Heart right ventricle (tissue), 16 donors: ENCODE results near the gene VN1R5. TPM values are rescaled to one million over a fixed set of nuclear protein-coding genes. Genes with fewer than 3 reads are reported as not detected.

Experiments used
- ATAC-seq, 8 donors: fragments of 200-7000 bp; cut with Tn5 transposase; one replicate each; pipeline ENCODE4 v1.9.1; 2020; ENCODE audit warnings: mild to moderate bottlenecking in 8 of 8, moderate library complexity in 8 of 8, moderate number of reproducible peaks in 1 of 8
- DNase-seq, 2 donors: peaks; one replicate each; pipeline ENCODE4 v3.0.0-alpha.2; 2020
- H3K27ac ChIP-seq, 10 donors: fragments of 200-600 bp; sonication (generic) in 2 of 10; one replicate each; pipeline versions ENCODE4 v1.5.0 to v1.8.0; 2020 to 2022; ENCODE audit warnings: mild to moderate bottlenecking in 3 of 10
- H3K27me3 ChIP-seq, 7 donors: fragments of 200-600 bp; one replicate each; pipeline ENCODE4 v1.8.0; 2021 to 2022; ENCODE audit warnings: mild to moderate bottlenecking in 2 of 7
- H3K36me3 ChIP-seq, 9 donors: fragments of 200-600 bp; sonication (generic) in 1 of 9; one replicate each; pipeline versions ENCODE4 v1.5.0 to v1.8.0; 2020 to 2022; ENCODE audit warnings: mild to moderate bottlenecking in 2 of 9
- H3K4me1 ChIP-seq, 9 donors: fragments of 200-600 bp; sonication (generic) in 1 of 9; one replicate each; pipeline versions ENCODE4 v1.5.0 to v1.8.0; 2020 to 2022; ENCODE audit warnings: mild to moderate bottlenecking in 4 of 9
- H3K4me3 ChIP-seq, 10 donors: fragments of 200-600 bp; sonication (generic) in 2 of 10; one replicate each; pipeline versions ENCODE4 v1.5.0 to v1.8.0; 2020 to 2022; ENCODE audit warnings: mild to moderate bottlenecking in 7 of 10, moderate library complexity in 2 of 10
- H3K9me3 ChIP-seq, 11 donors: fragments of 200-600 bp in 10 of 11; sonication (generic) in 2 of 11; one replicate each; pipeline versions ENCODE4 v1.5.0 to v1.8.0; 2013 to 2022; ENCODE audit warnings: mild to moderate bottlenecking in 2 of 11, control low read depth in 1 of 11, moderate library complexity in 1 of 11
- WGBS, 2 donors: extraction: QIAGEN DNeasy Blood & Tissue Kit; methylation state at CpG; one replicate each; pipeline ENCODE4 v1.1.7; 2013; ENCODE audit warnings: inconsistent platforms in 1 of 2; 5-methylcytosine and 5-hydroxymethylcytosine counted together
- intact Hi-C, 10 donors: fragments of 100-400 bp; cut with DNase I; formaldehyde crosslinking; loops; one replicate each; pipeline versions ENCODE4 v1.11.1 to v1.14.2; 2022
- polyA plus RNA-seq, 2 donors: library from polyadenylated mRNA; stranded (reverse); fragments of 200-250 nt; gene quantifications; one replicate each; pipeline ENCODE4 v1.2.3, GENCODE V29; 2013
- total RNA-seq, 10 donors: library from RNA; stranded (reverse); fragmentation: NEBNext Ultra II Directional in 3 of 10; extraction: Animal tissue kit (Norgen Biotek cat#: 25700) in 3 of 10; gene quantifications; one replicate each; pipeline versions ENCODE4 v1.2.1 to v1.2.4, GENCODE V29; 2021 to 2023
- TF ChIP-seq, protein P1 (sequence below), 9 donors: fragments of 200-600 bp; sonication (generic) in 2 of 9; IDR thresholded peaks; one replicate each; pipeline versions ENCODE4 v1.5.0 to v1.8.0; 2021 to 2022; ENCODE audit warnings: antibody characterized with exemption in 9 of 9, mild to moderate bottlenecking in 5 of 9, moderate library complexity in 1 of 9
- donor health status: Arrhythmogenic right ventricular cardiomyopathy.
- donor health status: ischemic (EF 13 %, LVEDD 7.1; RV severe dilation, severe dysfunction).
- donor health status: healthy with polysubstance abuse.
- donor health status: DM: no; HTN: yes; CAD: no.
- donor health status: DM: no; HTN: no; CAD: no.
- donor health status: ischemic (EF 25% LVEDD 6.9; RV normal size, moderate dysfunction).
- donor health status: ischemic (EF 25% LVEDD 5.7; RV mildly dilated, moderate dysfunction).
- donor health status: healthy.
- donor health status: DM: yes; HTN: yes; CAD: no.
- donor health status: Ischemic cardiomyopathy.
- donor health status: ischemic (EF 35%, LVEDD 5.7; RV mildly dilated, moderate dysfunction).
- donor health status: nonischemic (EF 11% LVEDD 7.7; RV severe dilation, severe dysfunction).
- donor health status: DM: yes; HTN: yes; CAD: no.
- donor health status: PGD.
- donor health status: ischemic (EF 29% LVEDD 5.4; RV normal size, mild dysfunction).
- donor health status: nonischemic (EF 23%, LVEDD 6.1; RV moderate dilation, normal function).

VN1R5 gene
- total and polyA plus RNA-seq, 12 donors, result not detected

DNA sequence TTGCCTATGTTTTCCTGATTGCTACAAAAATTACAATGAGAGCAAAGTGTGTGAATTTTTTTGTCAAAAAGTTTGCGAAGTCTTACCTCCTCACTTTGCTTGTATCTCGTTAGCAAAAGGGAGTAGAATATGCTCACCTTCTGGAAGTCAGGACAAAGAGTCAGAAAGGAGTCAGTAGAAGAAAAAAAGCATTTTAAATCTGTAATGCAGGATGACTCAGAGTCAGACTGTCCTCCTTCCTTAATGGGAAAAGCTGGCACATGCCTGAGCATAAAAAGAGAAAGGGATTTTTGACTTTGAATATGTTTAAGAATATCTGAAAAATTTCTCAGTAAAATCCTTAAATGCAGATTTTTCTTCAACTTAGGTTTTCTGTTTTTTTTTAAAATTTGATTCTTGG, 14.2 kb upstream of the VN1R5 start:
- Histone ChIP-seq H3K4me3 (no peak overlapping the region), H3K27ac (no peak overlapping the region), H3K9me3 (peaks cover 0 to 22% (median 14%) of the 10 kb centered on the region in 11 donors), H3K4me1 (no peaks in the 10 kb centered on the region), H3K27me3 (no peaks in the 10 kb centered on the region), H3K36me3 (no peaks in the 10 kb centered on the region)
- no peak for ATAC-seq
- intact Hi-C loops, result no loop called here
- DNase-seq, result no peak
- TF ChIP-seq, protein P1, sequence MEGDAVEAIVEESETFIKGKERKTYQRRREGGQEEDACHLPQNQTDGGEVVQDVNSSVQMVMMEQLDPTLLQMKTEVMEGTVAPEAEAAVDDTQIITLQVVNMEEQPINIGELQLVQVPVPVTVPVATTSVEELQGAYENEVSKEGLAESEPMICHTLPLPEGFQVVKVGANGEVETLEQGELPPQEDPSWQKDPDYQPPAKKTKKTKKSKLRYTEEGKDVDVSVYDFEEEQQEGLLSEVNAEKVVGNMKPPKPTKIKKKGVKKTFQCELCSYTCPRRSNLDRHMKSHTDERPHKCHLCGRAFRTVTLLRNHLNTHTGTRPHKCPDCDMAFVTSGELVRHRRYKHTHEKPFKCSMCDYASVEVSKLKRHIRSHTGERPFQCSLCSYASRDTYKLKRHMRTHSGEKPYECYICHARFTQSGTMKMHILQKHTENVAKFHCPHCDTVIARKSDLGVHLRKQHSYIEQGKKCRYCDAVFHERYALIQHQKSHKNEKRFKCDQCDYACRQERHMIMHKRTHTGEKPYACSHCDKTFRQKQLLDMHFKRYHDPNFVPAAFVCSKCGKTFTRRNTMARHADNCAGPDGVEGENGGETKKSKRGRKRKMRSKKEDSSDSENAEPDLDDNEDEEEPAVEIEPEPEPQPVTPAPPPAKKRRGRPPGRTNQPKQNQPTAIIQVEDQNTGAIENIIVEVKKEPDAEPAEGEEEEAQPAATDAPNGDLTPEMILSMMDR (IDR thresholded peaks at IDR 0.05), result no peak
- WGBS, 2 donors, result 68 to 75% methylated on average over 2 of the region's 2 CpGs

DNA sequence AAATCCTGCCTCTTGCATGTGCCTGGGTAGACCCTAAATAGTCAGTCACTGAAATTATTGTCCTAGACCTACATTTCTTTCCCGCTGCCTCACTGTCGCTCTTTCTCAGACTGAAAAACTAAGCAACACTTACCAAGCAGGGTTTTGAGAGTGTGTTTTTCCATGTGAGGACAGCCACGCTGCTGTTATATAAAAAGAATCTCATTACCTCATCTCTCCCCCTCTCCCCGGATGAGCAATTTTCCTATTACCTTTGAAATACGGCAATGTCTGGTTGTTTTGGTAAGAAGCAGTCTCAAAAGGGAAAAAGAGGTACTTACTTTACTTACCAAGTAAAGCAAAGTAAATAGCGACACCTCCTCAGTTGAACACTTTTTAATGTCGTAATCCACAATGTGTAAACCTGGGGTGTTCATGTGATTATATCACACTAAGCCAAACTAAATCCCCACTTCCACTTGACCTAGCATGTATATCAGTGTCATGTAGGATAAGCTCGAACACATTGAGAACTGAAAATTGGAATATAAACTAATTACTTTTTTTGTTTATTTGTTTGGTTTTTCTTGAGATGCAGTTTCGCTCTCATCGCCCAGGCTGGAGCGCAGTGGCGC, 12.2 kb upstream of the VN1R5 start:
- 85 to 86% methylated on average over 12 of the region's 12 CpGs for WGBS, 2 donors

DNA sequence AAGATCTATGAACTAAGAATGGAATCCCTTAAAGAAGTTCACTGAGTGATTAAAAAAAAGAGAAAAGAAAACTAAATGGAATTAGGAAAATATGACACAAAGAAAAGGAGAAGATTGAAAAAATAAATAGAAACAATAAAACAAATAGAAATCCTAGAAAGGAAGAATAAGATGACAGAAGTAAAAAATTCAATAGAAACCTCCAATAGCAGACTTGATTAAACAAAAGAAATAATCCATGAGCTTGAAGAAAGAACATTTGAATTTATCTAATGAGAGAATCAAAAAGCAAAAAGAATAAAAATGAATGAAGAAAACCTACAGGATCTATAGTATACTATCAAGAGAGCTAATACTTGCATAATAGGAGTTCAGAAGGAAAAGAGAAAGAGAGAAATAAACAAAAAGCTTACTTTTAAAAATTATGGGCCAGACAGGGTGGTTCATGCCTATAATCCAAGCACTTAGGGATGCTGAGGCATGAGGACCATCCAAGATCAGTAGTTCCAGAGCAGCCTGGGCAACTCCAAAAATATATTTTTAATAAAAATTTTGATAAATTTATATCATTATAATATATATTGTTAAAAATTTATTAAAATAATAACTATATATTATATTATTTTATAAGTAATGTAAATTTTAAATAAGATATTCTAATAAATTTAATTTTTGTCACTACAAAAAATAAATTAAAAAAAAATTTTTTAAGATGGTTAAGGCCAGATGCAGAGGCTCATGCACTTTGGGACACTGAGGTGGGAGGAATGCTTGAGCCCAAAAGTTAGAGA, 9.4 kb upstream of the VN1R5 start:
- H3K36me3 ChIP-seq, result no peaks in the 10 kb centered on the region
- intact Hi-C loops, result no loop called here
- DNase-seq (no peak), ATAC-seq (no peak)
- TF ChIP-seq, protein P1 (IDR thresholded peaks at IDR 0.05), result no peak
- H3K27ac ChIP-seq, result no peak overlapping the region
- peaks cover 0 to 47% (median 20%) of the 10 kb centered on the region in 11 donors for H3K9me3 ChIP-seq
- H3K27me3 ChIP-seq, result no peaks in the 10 kb centered on the region
- H3K4me1 ChIP-seq, result no peaks in the 10 kb centered on the region
- no peak overlapping the region for H3K4me3 ChIP-seq

More for the DNA sequence above, 12.2 kb upstream of the VN1R5 start:
- TF ChIP-seq, protein P1 (IDR thresholded peaks at IDR 0.05), result no peak
- Histone ChIP-seq H3K9me3 (peaks cover 0 to 41% (median 20%) of the 10 kb centered on the region in 11 donors), H3K4me3 (no peak overlapping the region), H3K27me3 (no peaks in the 10 kb centered on the region), H3K27ac (no peak overlapping the region), H3K36me3 (no peaks in the 10 kb centered on the region), H3K4me1 (no peaks in the 10 kb centered on the region)
- no peak for DNase-seq
- intact Hi-C loops, result no loop called here
- no peak for ATAC-seq

DNA sequence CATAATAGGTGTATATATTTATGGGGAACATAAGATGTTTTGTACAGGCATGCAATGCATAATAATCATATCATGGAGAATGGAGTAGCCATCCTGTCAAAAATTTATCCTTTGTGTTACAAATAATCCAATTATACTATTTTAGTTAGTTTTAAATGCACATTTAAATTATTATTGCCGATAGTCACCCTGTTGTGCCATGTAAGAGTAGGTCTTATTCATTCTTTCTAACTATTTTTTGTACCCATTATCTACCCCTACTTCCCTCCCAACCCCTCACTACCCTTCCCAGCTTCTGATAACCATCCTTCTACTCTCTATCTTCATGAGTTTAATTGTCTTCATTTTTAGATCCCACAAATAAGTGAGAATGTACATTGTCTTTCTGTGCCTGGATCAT, 8.3 kb upstream of the VN1R5 start:
- intact Hi-C loops, result no loop called here
- H3K4me1 ChIP-seq, result no peaks in the 10 kb centered on the region
- no peaks in the 10 kb centered on the region for H3K27me3 ChIP-seq
- DNase-seq, result no peak
- ATAC-seq, result no peak
- no peak overlapping the region for H3K27ac ChIP-seq
- 90 to 97% methylated on average over 1 of the region's 1 CpG for WGBS, 2 donors
- H3K4me3 ChIP-seq, result no peak overlapping the region
- no peaks in the 10 kb centered on the region for H3K36me3 ChIP-seq
- H3K9me3 ChIP-seq, result peaks cover 0 to 47% (median 20%) of the 10 kb centered on the region in 11 donors
- TF ChIP-seq, protein P1 (IDR thresholded peaks at IDR 0.05), result no peak
